HEK293 (cell line): ENCODE data around the gene ATP6V0B.
A peak's percentile ranks its signal among the peaks of the same experiment; 100 is the strongest.

Experiments
- CTCF ChIA-PET: fragments of 350-600 bp; formaldehyde crosslinking; extraction: SDS; loops from one replicate; lab custom pipeline; 2021; ENCODE audit warnings: antibody characterized with exemption; lab: Yijun Ruan, JAX
- POLR2A ChIA-PET: fragments of 300-600 bp; formaldehyde crosslinking; extraction: SDS; loops from one replicate; lab custom pipeline; 2020; ENCODE audit warnings: antibody characterized with exemption, inconsistent platforms; lab: Yijun Ruan, JAX
- H3K27ac ChIP-seq: fragments of 200-500 bp; sonication (Bioruptor generic); 2 replicates; pipeline ENCODE4 v1.5.1; 2014; ENCODE audit warnings: low read depth, low read length, control low read depth, inconsistent platforms; ENCODE audit errors: extremely low read depth
- H3K36me3 ChIP-seq, 2 experiments: fragments of 200-500 bp in 1 of 2; sonication (Bioruptor generic) in 1 of 2; 1 replicate in 1 of 2; 2 replicates in 1 of 2; pipeline ENCODE4 v1.5.1; 2014 to 2017; ENCODE audit warnings: inconsistent platforms in 2 of 2, low read length in 2 of 2; ENCODE audit not compliant: control insufficient read depth in 2 of 2, insufficient read depth in 1 of 2
- H3K4me1 ChIP-seq: fragments of 200-500 bp; sonication (Bioruptor generic); 2 replicates; pipeline ENCODE4 v1.5.1; 2014; ENCODE audit warnings: mild to moderate bottlenecking, low read length, inconsistent platforms; ENCODE audit not compliant: control insufficient read depth, insufficient read depth
- H3K4me3 ChIP-seq: 2 replicates; pipeline ENCODE4 v1.5.1; 2011; ENCODE audit warnings: low read depth, mild to moderate bottlenecking, control low read depth, low read length, moderate library complexity
- H3K9me3 ChIP-seq: fragments of 200-500 bp; sonication (Bioruptor generic); 2 replicates; pipeline ENCODE4 v1.5.1; 2014; ENCODE audit warnings: low read depth, low read length, inconsistent platforms; ENCODE audit not compliant: control insufficient read depth, insufficient read depth
- GLI4 ChIP-seq: fragments of 450-650 bp; formaldehyde crosslinking; IDR thresholded peaks from 2 replicates; pipeline ENCODE4 v1.5.1; 2016; ENCODE audit warnings: missing biosample characterization, missing genetic modification characterization
- HIC1 ChIP-seq: fragments of 450-650 bp; formaldehyde crosslinking; IDR thresholded peaks from 2 replicates; pipeline ENCODE4 v1.5.1; 2016; ENCODE audit warnings: missing biosample characterization, missing genetic modification characterization
- IKZF3 ChIP-seq: fragments of 450-650 bp; IDR thresholded peaks from 2 replicates; pipeline ENCODE4 v1.5.0; 2018; ENCODE audit warnings: missing biosample characterization, mild to moderate bottlenecking, missing genetic modification characterization, moderate library complexity
- PRDM4 ChIP-seq: fragments of 450-650 bp; formaldehyde crosslinking; IDR thresholded peaks from 2 replicates; pipeline ENCODE4 v1.5.1; 2017; ENCODE audit warnings: missing biosample characterization, missing genetic modification characterization
- SP7 ChIP-seq: fragments of 450-650 bp; formaldehyde crosslinking; IDR thresholded peaks from 2 replicates; pipeline ENCODE4 v1.5.1; 2016; ENCODE audit warnings: missing biosample characterization, missing genetic modification characterization
- YY1 ChIP-seq: fragments of 450-650 bp; formaldehyde crosslinking; IDR thresholded peaks from 2 replicates; pipeline ENCODE4 v1.5.1; 2018; ENCODE audit warnings: missing biosample characterization, missing genetic modification characterization
- ZBTB48 ChIP-seq: fragments of 450-650 bp; formaldehyde crosslinking; IDR thresholded peaks from 2 replicates; pipeline ENCODE4 v1.5.1; 2016; ENCODE audit warnings: missing biosample characterization, missing genetic modification characterization
- ZBTB49 ChIP-seq: fragments of 450-650 bp; formaldehyde crosslinking; IDR thresholded peaks from 2 replicates; pipeline ENCODE4 v1.5.1; 2016; ENCODE audit warnings: missing biosample characterization, missing genetic modification characterization, low read depth
- ZNF169 ChIP-seq: fragments of 450-650 bp; formaldehyde crosslinking; IDR thresholded peaks from 2 replicates; pipeline ENCODE4 v1.5.1; 2016; ENCODE audit warnings: missing biosample characterization, missing genetic modification characterization
- ZNF184 ChIP-seq: fragments of 450-650 bp; IDR thresholded peaks from 2 replicates; pipeline ENCODE4 v1.5.1; 2018; ENCODE audit warnings: missing biosample characterization, mild to moderate bottlenecking, missing genetic modification characterization
- ZNF239 ChIP-seq: fragments of 450-650 bp; formaldehyde crosslinking; IDR thresholded peaks from 2 replicates; pipeline ENCODE4 v1.5.1; 2016; ENCODE audit warnings: missing biosample characterization, missing genetic modification characterization
- ZNF24 ChIP-seq: fragments of 450-650 bp; formaldehyde crosslinking; IDR thresholded peaks from 2 replicates; pipeline ENCODE4 v1.5.1; 2016; ENCODE audit warnings: missing biosample characterization, missing genetic modification characterization
- ZNF280D ChIP-seq: fragments of 450-650 bp; formaldehyde crosslinking; IDR thresholded peaks from 2 replicates; pipeline ENCODE4 v1.5.1; 2016; ENCODE audit warnings: missing biosample characterization, missing genetic modification characterization
- ZNF311 ChIP-seq: fragments of 450-650 bp; formaldehyde crosslinking; IDR thresholded peaks from 2 replicates; pipeline ENCODE4 v1.5.1; 2017; ENCODE audit warnings: missing biosample characterization, missing genetic modification characterization, borderline replicate concordance
- ZNF324 ChIP-seq: fragments of 450-650 bp; formaldehyde crosslinking; IDR thresholded peaks from 2 replicates; pipeline ENCODE4 v1.5.1; 2016; ENCODE audit warnings: missing biosample characterization, missing genetic modification characterization
- ZNF341 ChIP-seq: fragments of 450-650 bp; formaldehyde crosslinking; IDR thresholded peaks from 2 replicates; pipeline ENCODE4; 2016; ENCODE audit warnings: low read depth, missing biosample characterization, missing genetic modification characterization
- ZNF449 ChIP-seq: fragments of 450-650 bp; formaldehyde crosslinking; IDR thresholded peaks from 2 replicates; pipeline ENCODE4 v1.5.1; 2017; ENCODE audit warnings: missing biosample characterization, mild to moderate bottlenecking, missing genetic modification characterization, moderate library complexity
- ZNF555 ChIP-seq: fragments of 450-650 bp; formaldehyde crosslinking; conservative IDR thresholded peaks from 2 replicates; pipeline ENCODE4 v1.5.1; 2017; ENCODE audit warnings: missing biosample characterization, mild to moderate bottlenecking, missing genetic modification characterization, inconsistent platforms
- ZNF610 ChIP-seq: fragments of 450-650 bp; formaldehyde crosslinking; IDR thresholded peaks from 2 replicates; pipeline ENCODE4 v1.5.1; 2016; ENCODE audit warnings: missing biosample characterization, missing genetic modification characterization, borderline replicate concordance
- ZNF629 ChIP-seq: fragments of 450-650 bp; formaldehyde crosslinking; IDR thresholded peaks from 2 replicates; pipeline ENCODE4 v1.5.1; 2017; ENCODE audit warnings: missing biosample characterization, missing genetic modification characterization
- ZNF664 ChIP-seq: fragments of 450-650 bp; formaldehyde crosslinking; IDR thresholded peaks from 2 replicates; pipeline ENCODE4 v1.5.1; 2016; ENCODE audit warnings: missing biosample characterization, missing genetic modification characterization
- ZNF791 ChIP-seq: fragments of 450-650 bp; formaldehyde crosslinking; IDR thresholded peaks from 2 replicates; pipeline ENCODE4 v1.5.1; 2016; ENCODE audit warnings: missing biosample characterization, missing genetic modification characterization
- ZNF830 ChIP-seq: fragments of 450-650 bp; IDR thresholded peaks from 2 replicates; pipeline ENCODE4 v1.5.0; 2018; ENCODE audit warnings: missing biosample characterization, missing genetic modification characterization, low read depth, mild to moderate bottlenecking, moderate library complexity

Gene ATP6V0B

GRCh38 chr1:43978264-43978550 lies 3.4 kb downstream of the ATP6V0B start (continued):
- no peak for TF ChIP-seq ZNF449 (tag by site-specific recombination)
- TF ChIP-seq HIC1 (tag by site-specific recombination), result no peak
- TF ChIP-seq ZNF664 (tag by site-specific recombination), result no peak
- TF ChIP-seq ZBTB48 (tag by site-specific recombination), result no peak
- no peak for TF ChIP-seq ZNF629 (tag by site-specific recombination)
- TF ChIP-seq, all 188 proteins: peak for 0

GRCh38 chr1:43978551-43979260 lies 3.9 kb downstream of the ATP6V0B start, which contains the start of gene B4GALT2:
B4GALT2 (plus strand) TSS chr1:43979210; CDS start chr1:43981161, 1,951 bp downstream.
- H3K4me3 ChIP-seq, result peak within 1 kb of the TSS; percentile 67
- peak within 1 kb of the TSS; percentile 67; the same call in 1 of the 2 replicates for H3K27ac ChIP-seq
- POLR2A ChIA-PET, result interaction anchor here (0.6 to 1.3 kb wide), 3 partner anchors 9 to 31 kb away, joined by 3 to 4 read pairs (median 4); partner anchors contain the start of genes DPH2 and IPO13
- H3K9me3 ChIP-seq, result no peaks in the 10 kb centered on the region
- H3K4me1 ChIP-seq, result peaks cover 3% of the 10 kb centered on the region; the same call in 1 of the 2 replicates
- peaks cover 7 to 62% of the 10 kb centered on the region in 2 experiments; a peak in 2 of 3 replicates for H3K36me3 ChIP-seq
- CTCF ChIA-PET, result no interaction called here
- TF ChIP-seq IKZF3 (tag by site-specific recombination), result no peak
- TF ChIP-seq ZNF324 (tag by site-specific recombination), result no peak
- TF ChIP-seq ZNF311, result no peak
- no peak for TF ChIP-seq ZNF555 (tag by site-specific recombination)
- TF ChIP-seq YY1, result no peak
- TF ChIP-seq ZBTB49 (tag by site-specific recombination), result no peak
- no peak for TF ChIP-seq ZNF830 (tag by site-specific recombination)
- TF ChIP-seq ZNF341, result no peak
- TF ChIP-seq ZNF610 (tag by site-specific recombination), result no peak
- TF ChIP-seq SP7 (tag by site-specific recombination), result no peak
- no peak for TF ChIP-seq ZNF280D
- TF ChIP-seq PRDM4 (tag by site-specific recombination), result 0 out of 2 replicates have a peak, but pooled peaks have one; percentile 5
- no peak for TF ChIP-seq ZNF791 (tag by site-specific recombination)
- no peak for TF ChIP-seq ZNF184
- TF ChIP-seq GLI4 (tag by site-specific recombination), result no peak
- no peak for TF ChIP-seq ZNF24
- TF ChIP-seq ZNF239 (tag by site-specific recombination), result no peak
- TF ChIP-seq ZNF169, result no peak
